Spleen (tissue), 7 donors: Measurements from ENCODE around the gene TEP1.

Experiments
- CTCF ChIP-seq, 11 experiments: fragments of 200-600 bp in 7 of 11; fragments of 450-650 bp in 4 of 11; sonication (generic) in 4 of 11; IDR thresholded peaks in 8 of 11; conservative IDR thresholded peaks in 3 of 11; 1 replicate in 7 of 11; 2 replicates in 4 of 11; pipeline versions ENCODE4 v1.4.0 to v1.8.0; 2016 to 2021; ENCODE audit warnings: antibody characterized with exemption in 11 of 11, inconsistent platforms in 4 of 11, mild to moderate bottlenecking in 1 of 11
- POLR2A ChIP-seq, 3 donors: fragments of 450-650 bp; IDR thresholded peaks; one replicate each; pipeline ENCODE4 v1.5.1; 2017; ENCODE audit warnings: antibody characterized with exemption in 3 of 3, mild to moderate bottlenecking in 1 of 3
- POLR2AphosphoS5 ChIP-seq, 3 donors: sonication (generic); formaldehyde crosslinking; IDR thresholded peaks; one replicate each; pipeline ENCODE4 v1.5.1; 2017; ENCODE audit warnings: antibody characterized with exemption in 3 of 3
- donor health status: DM: no; HTN: no; CAD: no; lungs with moderate emphysema.
- donor health status: DM: no; HTN: no; CAD: no.
- donor health status: DM: no; HTN: no; CAD: no.

- no peak for TF ChIP-seq POLR2AphosphoS5 (IDR thresholded peaks at IDR 0.05)
- TF ChIP-seq POLR2A (IDR thresholded peaks at IDR 0.05), result no peak
- TF ChIP-seq CTCF (IDR thresholded peaks at IDR 0.05 in 8 of 11, conservative IDR thresholded peaks at IDR 0.05 in 3 of 11), result no peak
Measured at GRCh38 chr14:20397511-20397910, 15.8 kb downstream of the TEP1 start.
